Smooth muscle cell (in vitro differentiated cells): ENCODE data around the gene MED27. TPM values are rescaled to one million over a fixed set of nuclear protein-coding genes. Genes with fewer than 3 reads are reported as not detected.

Experiments used
- DNase-seq: peaks from one replicate; lab custom pipeline; 2025; ENCODE audit not compliant: unreplicated experiment; lab: John Stamatoyannopoulos, UW
- H2AFZ ChIP-seq: fragments of 200-600 bp; sonication (generic); 2 replicates; pipeline ENCODE4 v1.6.0; 2016; ENCODE audit warnings: antibody characterized with exemption, low read depth, mild to moderate bottlenecking
- H3F3A ChIP-seq: fragments of 200-600 bp; sonication (generic); 2 replicates; pipeline ENCODE4 v1.6.0; 2017; ENCODE audit warnings: antibody characterized with exemption, low read depth
- H3K27ac ChIP-seq: fragments of 200-600 bp; sonication (generic); 2 replicates; pipeline ENCODE4 v1.5.1; 2016; ENCODE audit warnings: low read depth, mild to moderate bottlenecking
- H3K27me3 ChIP-seq: fragments of 200-600 bp; sonication (generic); 2 replicates; pipeline ENCODE4 v1.6.1; 2016; ENCODE audit warnings: low read depth, mild to moderate bottlenecking
- H3K36me3 ChIP-seq: fragments of 200-600 bp; sonication (generic); 2 replicates; pipeline ENCODE4 v1.5.1; 2016; ENCODE audit warnings: low read depth
- H3K4me1 ChIP-seq: fragments of 200-600 bp; sonication (generic); 2 replicates; pipeline ENCODE4 v1.5.1; 2016; ENCODE audit warnings: low read depth
- H3K4me2 ChIP-seq: fragments of 200-600 bp; sonication (generic); 2 replicates; pipeline ENCODE4 v1.6.0; 2016; ENCODE audit warnings: mild to moderate bottlenecking
- H3K4me3 ChIP-seq: fragments of 200-600 bp; sonication (generic); 2 replicates; pipeline ENCODE4 v1.5.1; 2016; ENCODE audit warnings: mild to moderate bottlenecking
- H3K79me2 ChIP-seq: fragments of 200-600 bp; sonication (generic); 2 replicates; pipeline ENCODE4 v1.6.0; 2016; ENCODE audit warnings: low read depth, mild to moderate bottlenecking
- H3K9ac ChIP-seq: fragments of 200-600 bp; sonication (generic); 2 replicates; pipeline ENCODE4 v1.6.0; 2016; ENCODE audit warnings: low read depth
- H3K9me3 ChIP-seq: fragments of 200-600 bp; sonication (generic); replicated peaks from 2 replicates; pipeline ENCODE4 v1.5.1; 2016; ENCODE audit warnings: low read depth
- H4K20me1 ChIP-seq: fragments of 200-600 bp; sonication (generic); 2 replicates; pipeline ENCODE4 v1.6.0; 2016; ENCODE audit warnings: low read depth
- CTCF ChIP-seq: fragments of 200-600 bp; sonication (generic); IDR thresholded peaks from 2 replicates; pipeline ENCODE4 v1.5.1; 2017; ENCODE audit warnings: borderline replicate concordance, mild to moderate bottlenecking, antibody characterized with exemption; ENCODE audit not compliant: insufficient read depth, poor library complexity, severe bottlenecking
- WGBS: methylation state at CpG from one replicate; pipeline ENCODE4 v1.1.7; 2016; ENCODE audit warnings: low lambda C conversion rate; 5-methylcytosine and 5-hydroxymethylcytosine counted together
- polyA plus RNA-seq: library from polyadenylated mRNA; unstranded; fragments of >200 nt; fragmentation: Nextera tagmentation; extraction: Ambion mirVana; gene quantifications from 2 replicates; pipeline ENCODE4 v1.2.1, GENCODE V29; 2016
- total RNA-seq: library from RNA; depleted of rRNA; stranded (reverse); fragments of >200 nt; gene quantifications from 2 replicates; pipeline ENCODE4 v1.2.3, GENCODE V29; 2014

MED27 gene
- total and polyA plus RNA-seq, 2 experiments from 2014 or later = 24.0 to 50.0 TPM

- Histone ChIP-seq H3K9ac (no peak overlapping the region), H3K9me3 (no peaks in the 10 kb centered on the region), H3K27me3 (no peaks in the 10 kb centered on the region), H3F3A (no peaks in the 10 kb centered on the region), H2AFZ (no peak overlapping the region), H4K20me1 (peaks cover 63% of the 10 kb centered on the region), H3K27ac (no peak overlapping the region), H3K36me3 (no peaks in the 10 kb centered on the region), H3K79me2 (no peaks in the 10 kb centered on the region), H3K4me2 (no peak overlapping the region), H3K4me1 (peaks cover 9% of the 10 kb centered on the region), H3K4me3 (no peak overlapping the region)
- TF ChIP-seq CTCF = no peak
- DNase-seq = no peak
- WGBS = 98% methylated on average over 8 of the region's 13 CpGs
These were observed 205.7 kb downstream of the MED27 start for GRCh38 chr9:131873891-131874440.

GRCh38 chr9:131873335-131873734 is 206.3 kb downstream of the MED27 start:
- Histone ChIP-seq H4K20me1 (peaks cover 69% of the 10 kb centered on the region), H3K36me3 (no peaks in the 10 kb centered on the region), H3K27me3 (no peaks in the 10 kb centered on the region), H3K9me3 (no peaks in the 10 kb centered on the region), H3K27ac (no peak overlapping the region), H3K4me1 (peaks cover 14% of the 10 kb centered on the region), H3F3A (no peaks in the 10 kb centered on the region), H3K9ac (no peak overlapping the region), H2AFZ (no peak overlapping the region), H3K79me2 (no peaks in the 10 kb centered on the region), H3K4me3 (no peak overlapping the region), H3K4me2 (no peak overlapping the region)
- WGBS = 93% methylated on average over 9 of the region's 9 CpGs
- no peak for TF ChIP-seq CTCF
- no peak for DNase-seq

GRCh38 chr9:131872702-131873101 is 207.0 kb downstream of the MED27 start:
- peaks cover 73% of the 10 kb centered on the region for H4K20me1 ChIP-seq
- no peaks in the 10 kb centered on the region for H3K27me3 ChIP-seq
- H3K36me3 ChIP-seq = no peaks in the 10 kb centered on the region
- H3K9me3 ChIP-seq = no peaks in the 10 kb centered on the region
- no peaks in the 10 kb centered on the region for H3F3A ChIP-seq
- DNase-seq = no peak
- no peak overlapping the region for H2AFZ ChIP-seq
- peaks cover 14% of the 10 kb centered on the region for H3K4me1 ChIP-seq
- H3K27ac ChIP-seq = no peak overlapping the region
- H3K79me2 ChIP-seq = no peaks in the 10 kb centered on the region
- no peak overlapping the region for H3K9ac ChIP-seq
- TF ChIP-seq CTCF = no peak
- no peak overlapping the region for H3K4me3 ChIP-seq
- 93% methylated on average over 4 of the region's 4 CpGs for WGBS
- H3K4me2 ChIP-seq = no peak overlapping the region

GRCh38 chr9:131872006-131872405 is 207.7 kb downstream of the MED27 start:
- Histone ChIP-seq H3K4me2 (no peak overlapping the region), H3K9me3 (no peaks in the 10 kb centered on the region), H4K20me1 (peaks cover 78% of the 10 kb centered on the region), H3K4me1 (peaks cover 14% of the 10 kb centered on the region), H3K27me3 (no peaks in the 10 kb centered on the region), H3K9ac (no peak overlapping the region), H3K36me3 (no peaks in the 10 kb centered on the region), H3K27ac (no peak overlapping the region), H3F3A (no peaks in the 10 kb centered on the region), H2AFZ (no peak overlapping the region), H3K4me3 (no peak overlapping the region), H3K79me2 (no peaks in the 10 kb centered on the region)
- DNase-seq = no peak
- 82% methylated on average over 15 of the region's 15 CpGs for WGBS
- TF ChIP-seq CTCF = peak; percentile 16
